Measurements from ENCODE around the gene AQP11.

DNA sequence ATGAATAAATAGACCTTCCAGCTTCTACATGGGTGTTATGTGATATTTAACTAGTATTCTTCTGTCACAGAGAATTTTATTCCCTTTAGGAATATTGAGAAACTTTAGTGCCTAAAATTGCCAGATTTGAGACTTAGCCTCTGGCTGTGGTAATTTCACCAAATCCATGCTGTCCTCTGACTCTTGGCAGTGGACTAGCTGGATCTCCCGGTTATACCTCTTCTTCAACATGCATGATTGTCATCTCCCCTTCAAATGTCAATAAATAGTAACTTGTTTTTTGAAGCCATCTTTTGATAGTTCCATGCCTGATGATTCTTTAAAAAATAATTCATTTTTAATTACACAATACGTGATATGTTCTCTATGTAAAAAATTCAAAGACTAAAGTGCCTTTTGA is 8.4 kb downstream of the AQP11 start:
- TF ChIP-seq CTCF (IDR thresholded peaks at IDR 0.05) (no peak), POLR2A (IDR thresholded peaks at IDR 0.05) (no peak)
